ENCODE results near the gene ASB7. TPM values are rescaled to one million over a fixed set of nuclear protein-coding genes. Genes with fewer than 3 reads are reported as not detected.

Gene ASB7
- total RNA-seq, 1 experiment from 2014 or later: 14.4 TPM

GRCh38 chr15:100642950-100643338, 40.6 kb downstream of the ASB7 start:
- no peaks in the 10 kb centered on the region for H3K36me3 ChIP-seq (ENCODE audit: control insufficient read depth, insufficient read depth, low read length)
- no peak for TF ChIP-seq CTCF (IDR thresholded peaks at IDR 0.05; ENCODE audit: insufficient read depth in 1 of 2, low read depth in 1 of 2, low read length in 1 of 2, severe bottlenecking in 1 of 2, unreplicated experiment in 1 of 2)
- no peak for DNase-seq
- POLR2A ChIA-PET: no interaction called here
- H3K27me3 Mint-ChIP-seq (ENCODE audit: insufficient read depth, unreplicated experiment): no peaks in the 10 kb centered on the region
- H3K4me1 ChIP-seq: no peaks in the 10 kb centered on the region
- CTCF ChIA-PET: no interaction called here
- no peak overlapping the region for H3K4me3 Mint-ChIP-seq (ENCODE audit: unreplicated experiment)
- no peaks in the 10 kb centered on the region for H3K9me3 ChIP-seq
- no peaks in the 10 kb centered on the region for H3K9me3 Mint-ChIP-seq (ENCODE audit: unreplicated experiment)
- H3K4me3 ChIP-seq (ENCODE audit: low read depth, low read length): no peak overlapping the region
- H3K4me1 Mint-ChIP-seq (ENCODE audit: low read depth, unreplicated experiment): no peaks in the 10 kb centered on the region
- H3K36me3 Mint-ChIP-seq (ENCODE audit: insufficient read depth, unreplicated experiment): no peaks in the 10 kb centered on the region
- H3K27me3 ChIP-seq (replicated peaks; ENCODE audit: control insufficient read depth, insufficient read depth, low read length): no peaks in the 10 kb centered on the region
- no TSS peak for BruUV-seq (replicated peaks)
- intact Hi-C loops (cut with micrococcal nuclease; ENCODE audit: unreplicated experiment): no loop called here
- no peak overlapping the region for H3K27ac Mint-ChIP-seq (ENCODE audit: unreplicated experiment)

- Histone ChIP-seq H3K9me3 (no peaks in the 10 kb centered on the region), H3K4me3 (ENCODE audit: low read depth, low read length) (no peak overlapping the region), H3K36me3 (ENCODE audit: control insufficient read depth, insufficient read depth, low read length) (no peaks in the 10 kb centered on the region), H3K4me1 (no peaks in the 10 kb centered on the region), H3K27me3 (replicated peaks; ENCODE audit: control insufficient read depth, insufficient read depth, low read length) (no peaks in the 10 kb centered on the region)
- intact Hi-C loops (cut with micrococcal nuclease; ENCODE audit: unreplicated experiment): no loop called here
- Mint-ChIP-seq H3K9me3 (ENCODE audit: unreplicated experiment) (no peaks in the 10 kb centered on the region), H3K36me3 (ENCODE audit: insufficient read depth, unreplicated experiment) (no peaks in the 10 kb centered on the region), H3K27me3 (ENCODE audit: insufficient read depth, unreplicated experiment) (no peaks in the 10 kb centered on the region), H3K27ac (ENCODE audit: unreplicated experiment) (no peak overlapping the region), H3K4me3 (ENCODE audit: unreplicated experiment) (no peak overlapping the region), H3K4me1 (ENCODE audit: low read depth, unreplicated experiment) (no peaks in the 10 kb centered on the region)
- DNase-seq: no peak
- POLR2A ChIA-PET: no interaction called here
- TF ChIP-seq CTCF (IDR thresholded peaks at IDR 0.05; ENCODE audit: insufficient read depth in 1 of 2, low read depth in 1 of 2, low read length in 1 of 2, severe bottlenecking in 1 of 2, unreplicated experiment in 1 of 2): no peak
- BruUV-seq (replicated peaks): no TSS peak
- CTCF ChIA-PET: no interaction called here
Observed at GRCh38 chr15:100645671-100646070, 43.3 kb downstream of the ASB7 start.

GRCh38 chr15:100648951-100649350, 46.6 kb downstream of the ASB7 start:
- H3K4me3 ChIP-seq (ENCODE audit: low read depth, low read length): no peak overlapping the region
- no peak overlapping the region for H3K27ac Mint-ChIP-seq (ENCODE audit: unreplicated experiment)
- ChIA-PET POLR2A (interaction anchor here (0.6 kb wide), 1 partner anchor 63 kb away, joined by 3 read pairs; no protein-coding TSS in a partner anchor), CTCF (no interaction called here)
- no peaks in the 10 kb centered on the region for H3K9me3 Mint-ChIP-seq (ENCODE audit: unreplicated experiment)
- no peak for DNase-seq
- TF ChIP-seq CTCF (IDR thresholded peaks at IDR 0.05; ENCODE audit: insufficient read depth in 1 of 2, low read depth in 1 of 2, low read length in 1 of 2, severe bottlenecking in 1 of 2, unreplicated experiment in 1 of 2): no peak
- no peaks in the 10 kb centered on the region for H3K4me1 Mint-ChIP-seq (ENCODE audit: low read depth, unreplicated experiment)
- no peaks in the 10 kb centered on the region for H3K4me1 ChIP-seq
- BruUV-seq (replicated peaks): no TSS peak
- H3K27me3 ChIP-seq (replicated peaks; ENCODE audit: control insufficient read depth, insufficient read depth, low read length): no peaks in the 10 kb centered on the region
- no peaks in the 10 kb centered on the region for H3K27me3 Mint-ChIP-seq (ENCODE audit: insufficient read depth, unreplicated experiment)
- no peaks in the 10 kb centered on the region for H3K9me3 ChIP-seq
- intact Hi-C loops (cut with micrococcal nuclease; ENCODE audit: unreplicated experiment): no loop called here
- peaks cover 11% of the 10 kb centered on the region for H3K36me3 Mint-ChIP-seq (ENCODE audit: insufficient read depth, unreplicated experiment)
- no peak overlapping the region for H3K4me3 Mint-ChIP-seq (ENCODE audit: unreplicated experiment)
- no peaks in the 10 kb centered on the region; the same call in 1 of the 2 replicates for H3K36me3 ChIP-seq (ENCODE audit: control insufficient read depth, insufficient read depth, low read length)

Measured in Caco-2 (cell line).